Mesodermal cell (in vitro differentiated cells): ENCODE data around the gene PRKCD.

Experiments
- H3K27ac ChIP-seq: 2 replicates; pipeline ENCODE4 v1.7.0; 2013; ENCODE audit warnings: mild to moderate bottlenecking, low read depth, low read length, moderate library complexity; ENCODE audit not compliant: severe bottlenecking
- H3K36me3 ChIP-seq: 2 replicates; pipeline ENCODE4 v1.7.1; 2013; ENCODE audit warnings: mild to moderate bottlenecking, low read length, moderate library complexity; ENCODE audit not compliant: control insufficient read depth, insufficient read depth
- H3K4me1 ChIP-seq: one replicate; pipeline ENCODE4 v1.7.1; 2013; ENCODE audit warnings: mild to moderate bottlenecking, low read length; ENCODE audit not compliant: insufficient read depth, control insufficient read depth, poor library complexity, severe bottlenecking
- H3K4me3 ChIP-seq: 2 replicates; pipeline ENCODE4 v1.7.0; 2013; ENCODE audit warnings: low read length, control low read depth, mild to moderate bottlenecking; ENCODE audit not compliant: insufficient read depth, poor library complexity, severe bottlenecking; ENCODE audit errors: extremely low read depth
- H3K9me3 ChIP-seq: 2 replicates; pipeline ENCODE4 v1.7.1; 2013; ENCODE audit warnings: mild to moderate bottlenecking, low read length, moderate library complexity; ENCODE audit not compliant: control insufficient read depth
- WGBS, 2 experiments: methylation state at CpG; one replicate each; pipeline ENCODE4 v1.1.5; 2013; ENCODE audit warnings: missing lambda C conversion rate in 2 of 2; ENCODE audit not compliant: insufficient coverage in 2 of 2; 5-methylcytosine and 5-hydroxymethylcytosine counted together

PRKCD gene

GRCh38 chr3:53200501-53201498 is 39.8 kb downstream of the PRKCD start:
- Histone ChIP-seq H3K36me3 (no peaks in the 10 kb centered on the region), H3K4me1 (peaks cover 4% of the 10 kb centered on the region), H3K9me3 (no peaks in the 10 kb centered on the region), H3K4me3 (no peak overlapping the region), H3K27ac (no peak overlapping the region)
- WGBS, 2 experiments = 91 to 93% methylated on average over 15 to 16 of the region's 19 CpGs

DNA sequence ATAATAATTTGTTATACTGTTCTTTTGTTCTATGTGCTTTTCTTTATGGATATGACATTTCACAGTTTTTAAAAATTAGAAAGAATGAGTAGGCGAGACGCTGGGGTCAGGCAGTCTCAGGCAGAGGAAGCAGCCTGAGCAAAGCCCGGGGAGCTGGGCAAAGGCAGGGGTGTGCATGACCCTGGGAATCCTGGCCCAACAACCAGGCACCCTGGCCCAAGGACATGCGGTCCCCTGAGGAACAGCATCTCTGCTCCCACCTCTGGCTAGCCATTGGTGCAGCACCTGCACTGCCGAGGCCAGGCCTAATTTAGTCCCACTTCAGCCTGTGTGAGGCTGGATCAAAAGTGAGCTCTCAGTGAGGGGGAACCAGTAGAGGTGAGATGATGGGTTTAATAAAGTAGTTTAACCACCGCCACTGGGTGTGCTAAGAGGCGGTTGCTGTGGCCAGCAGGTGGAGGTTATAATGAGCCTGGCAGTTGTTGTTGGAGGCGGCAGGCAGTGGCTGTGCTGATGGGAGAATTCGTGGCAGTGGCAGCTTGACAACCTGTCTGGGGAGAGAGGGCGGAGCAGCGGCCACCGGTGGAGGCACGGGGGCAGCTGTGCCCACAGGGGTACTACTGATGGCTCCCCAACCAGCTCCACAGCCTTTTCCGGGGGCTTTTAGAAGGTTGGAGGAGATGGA is 41.5 kb downstream of the PRKCD start:
- H3K9me3 ChIP-seq = no peaks in the 10 kb centered on the region
- H3K4me3 ChIP-seq = no peak overlapping the region
- H3K36me3 ChIP-seq = no peaks in the 10 kb centered on the region
- H3K4me1 ChIP-seq = no peaks in the 10 kb centered on the region
- 81 to 84% methylated on average over 13 to 14 of the region's 14 CpGs for WGBS, 2 experiments
- no peak overlapping the region for H3K27ac ChIP-seq

- Histone ChIP-seq H3K9me3 (peaks cover 8% of the 10 kb centered on the region), H3K4me1 (no peaks in the 10 kb centered on the region), H3K27ac (no peak overlapping the region), H3K36me3 (no peaks in the 10 kb centered on the region), H3K4me3 (no peak overlapping the region)
- 95 to 96% methylated on average over 3 to 7 of the region's 9 CpGs for WGBS, 2 experiments
These were observed 51.0 kb downstream of the PRKCD start for GRCh38 chr3:53211706-53212702.

- H3K4me1 ChIP-seq = no peaks in the 10 kb centered on the region
- H3K9me3 ChIP-seq = peaks cover 8% of the 10 kb centered on the region
- 88 to 97% methylated on average over 6 of the region's 7 CpGs for WGBS, 2 experiments
- no peak overlapping the region for H3K4me3 ChIP-seq
- no peak overlapping the region for H3K27ac ChIP-seq
- H3K36me3 ChIP-seq = no peaks in the 10 kb centered on the region
These were observed 52.3 kb downstream of the PRKCD start for GRCh38 chr3:53213276-53213675.

DNA sequence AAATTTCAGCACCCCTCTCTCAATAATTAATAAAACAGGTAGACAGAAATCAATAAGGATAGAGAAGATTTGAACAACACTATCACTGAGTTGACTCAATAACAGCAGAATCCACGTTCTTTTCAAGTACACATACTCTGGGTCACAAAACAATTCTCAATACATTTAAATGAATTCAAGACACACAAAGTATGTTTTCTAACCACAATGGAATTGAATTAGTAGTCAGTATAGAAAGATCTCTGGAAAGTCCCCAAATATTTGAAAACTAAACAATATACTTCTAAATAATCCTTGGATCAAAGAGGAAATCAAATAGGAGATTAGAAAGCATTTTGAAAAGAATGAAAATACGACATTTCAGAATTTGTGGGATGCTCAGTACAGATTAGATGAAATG is 54.8 kb downstream of the PRKCD start:
- H3K4me1 ChIP-seq = no peaks in the 10 kb centered on the region
- no peak overlapping the region for H3K4me3 ChIP-seq
- H3K9me3 ChIP-seq = no peaks in the 10 kb centered on the region
- no peaks in the 10 kb centered on the region for H3K36me3 ChIP-seq
- no peak overlapping the region for H3K27ac ChIP-seq
- WGBS, 2 experiments = 80% methylated on average over 1 of the region's 2 CpGs; no CpG with 5 or more reads in 1 of the 2 experiments

GRCh38 chr3:53216723-53217122 is 55.7 kb downstream of the PRKCD start:
- WGBS, 2 experiments = 57% methylated on average over 1 of the region's 3 CpGs; no CpG with 5 or more reads in 1 of the 2 experiments
- Histone ChIP-seq H3K4me1 (no peaks in the 10 kb centered on the region), H3K4me3 (no peak overlapping the region), H3K36me3 (no peaks in the 10 kb centered on the region), H3K27ac (no peak overlapping the region), H3K9me3 (no peaks in the 10 kb centered on the region)

DNA sequence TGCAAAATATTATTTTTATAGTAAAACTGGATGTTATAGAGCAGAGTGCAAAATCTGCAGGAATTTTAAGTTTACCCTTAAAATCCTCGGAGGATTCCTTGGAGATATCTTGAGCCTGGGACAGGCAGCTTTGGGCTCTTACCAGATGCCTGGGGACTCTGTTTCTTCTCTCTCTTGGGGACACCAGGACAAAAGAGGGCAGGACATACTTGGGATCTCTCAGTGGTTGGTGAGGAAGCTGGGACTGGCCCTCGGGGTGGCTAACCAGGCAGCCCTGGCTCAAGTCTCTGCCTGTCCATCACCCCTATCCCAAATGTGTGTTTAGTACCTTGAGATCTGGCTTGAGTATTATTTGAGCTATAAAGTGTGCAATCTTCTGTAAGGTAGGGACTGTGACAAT is 56.2 kb downstream of the PRKCD start:
- Histone ChIP-seq H3K36me3 (no peaks in the 10 kb centered on the region), H3K27ac (no peak overlapping the region), H3K4me3 (no peak overlapping the region), H3K4me1 (no peaks in the 10 kb centered on the region), H3K9me3 (no peaks in the 10 kb centered on the region)
- WGBS, 2 experiments = 90 to 100% methylated on average over 1 to 2 of the region's 2 CpGs

DNA sequence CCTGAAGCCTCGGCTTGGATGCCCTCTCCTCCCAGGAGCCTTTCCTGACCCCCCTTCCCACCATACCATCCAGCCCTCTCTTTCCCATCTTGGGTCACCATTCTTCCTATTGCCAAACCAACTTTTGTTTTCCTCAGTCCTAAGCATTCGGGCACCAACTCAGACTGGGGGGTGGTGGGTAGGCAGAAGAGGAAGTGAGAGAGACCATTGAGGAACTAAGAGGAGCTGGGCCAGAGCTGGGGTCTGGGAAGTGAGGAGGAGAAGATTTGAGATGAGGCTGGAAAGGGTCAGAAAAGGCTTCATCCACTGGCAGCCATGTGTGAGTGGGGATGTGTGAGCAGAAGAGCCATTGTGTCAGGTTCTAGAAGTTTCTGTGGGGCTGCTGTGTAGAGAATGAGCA is 57.1 kb downstream of the PRKCD start:
- H3K36me3 ChIP-seq = peaks cover 6% of the 10 kb centered on the region
- no peaks in the 10 kb centered on the region for H3K4me1 ChIP-seq
- H3K27ac ChIP-seq = no peak overlapping the region
- H3K9me3 ChIP-seq = no peaks in the 10 kb centered on the region
- no peak overlapping the region for H3K4me3 ChIP-seq
- WGBS, 2 experiments = 100% methylated on average over 1 of the region's 2 CpGs

DNA sequence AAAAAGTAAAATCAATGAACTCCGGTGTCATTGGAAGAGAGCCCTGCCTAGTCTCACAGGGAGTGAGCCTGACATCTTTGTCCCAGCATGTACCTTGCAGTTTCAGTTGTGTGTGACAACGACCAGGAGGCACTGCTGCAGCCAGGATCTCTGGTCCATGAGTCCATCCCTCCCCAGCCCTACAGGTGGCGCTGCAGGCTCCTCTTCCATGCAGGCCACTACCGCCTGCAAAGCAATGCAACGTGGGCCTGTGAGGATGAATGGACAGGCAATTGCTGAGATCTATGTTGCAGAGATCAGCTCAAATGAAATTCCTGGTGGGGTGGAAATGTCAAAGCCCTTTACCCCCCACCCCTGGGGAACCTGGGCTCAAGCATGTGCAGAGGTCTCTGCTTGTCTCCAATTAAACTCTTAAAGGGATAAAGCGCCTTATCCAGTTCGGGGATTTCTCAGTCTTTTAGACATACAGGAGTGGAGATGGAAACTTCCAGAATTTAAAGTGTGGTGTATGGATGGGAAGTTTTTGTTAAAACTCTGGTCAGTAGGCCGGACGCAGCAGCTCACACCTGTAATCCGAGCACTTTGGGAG is 59.0 kb downstream of the PRKCD start:
- Histone ChIP-seq H3K4me1 (no peaks in the 10 kb centered on the region), H3K4me3 (no peak overlapping the region), H3K36me3 (peaks cover 25% of the 10 kb centered on the region), H3K9me3 (no peaks in the 10 kb centered on the region), H3K27ac (no peak overlapping the region)
- WGBS, 2 experiments = 56 to 58% methylated on average over 5 to 7 of the region's 10 CpGs

GRCh38 chr3:53221345-53221744 is 60.3 kb downstream of the PRKCD start:
- H3K9me3 ChIP-seq = no peaks in the 10 kb centered on the region
- H3K4me3 ChIP-seq = no peak overlapping the region

More at GRCh38 chr3:53221345-53221744, 60.3 kb downstream of the PRKCD start:
- no peaks in the 10 kb centered on the region for H3K4me1 ChIP-seq
- H3K27ac ChIP-seq = no peak overlapping the region
- H3K36me3 ChIP-seq = peaks cover 38% of the 10 kb centered on the region
- WGBS, 2 experiments = 92 to 100% methylated on average over 2 to 3 of the region's 4 CpGs
